HL-60 (cell line): ENCODE measurements around the gene PRPF6. TPM values are rescaled to one million over a fixed set of nuclear protein-coding genes. Genes with fewer than 3 reads are reported as not detected.

ENCODE experiments used
- DNase-seq, 2 experiments: peaks; one replicate each; pipeline ENCODE4 v3.0.0-alpha.2; 2010 to 2020; ENCODE audit warnings: low read depth in 1 of 2, low spot score in 1 of 2
- H3K27ac ChIP-seq: fragments of 250-450 bp; sonication (Bioruptor Pico); replicated peaks from 2 replicates; pipeline ENCODE4 v1.5.1; 2020; ENCODE audit warnings: mild to moderate bottlenecking, moderate library complexity
- H3K27me3 ChIP-seq: fragments of 250-450 bp; sonication (Bioruptor Pico); 2 replicates; pipeline ENCODE4 v1.5.1; 2021; ENCODE audit warnings: mild to moderate bottlenecking, moderate library complexity; ENCODE audit not compliant: insufficient read depth, poor library complexity, severe bottlenecking
- H3K4me3 ChIP-seq: replicated peaks from 2 replicates; pipeline ENCODE4 v1.5.1; 2011; ENCODE audit warnings: mild to moderate bottlenecking, control low read depth, low read length; ENCODE audit not compliant: insufficient read depth
- GABPA ChIP-seq: IDR thresholded peaks from 2 replicates; pipeline ENCODE4 v1.6.1; 2012; ENCODE audit warnings: low read depth
- POLR2AphosphoS5 ChIP-seq: IDR thresholded peaks from 2 replicates; pipeline ENCODE4 v1.6.1; 2012; ENCODE audit warnings: low read depth
- REST ChIP-seq: IDR thresholded peaks from 2 replicates; pipeline ENCODE4 v1.6.1; 2012; ENCODE audit warnings: low read depth; ENCODE audit not compliant: insufficient replicate concordance
- SPI1 ChIP-seq: IDR thresholded peaks from 2 replicates; pipeline ENCODE4 v1.6.1; 2012; ENCODE audit warnings: low read depth, mild to moderate bottlenecking, borderline replicate concordance
- microRNA-seq: library from miRNA; unstranded; fragments of <30 nt; microRNA quantifications from one replicate; pipeline ENCODE4, GENCODE V29; 2018
- TF ChIP-seq, protein P1 (sequence below): IDR thresholded peaks from one replicate; pipeline ENCODE4 v1.5.1; 2011; ENCODE audit warnings: low read length, control low read depth, inconsistent platforms; ENCODE audit not compliant: insufficient read depth

The PRPF6 gene

DNA sequence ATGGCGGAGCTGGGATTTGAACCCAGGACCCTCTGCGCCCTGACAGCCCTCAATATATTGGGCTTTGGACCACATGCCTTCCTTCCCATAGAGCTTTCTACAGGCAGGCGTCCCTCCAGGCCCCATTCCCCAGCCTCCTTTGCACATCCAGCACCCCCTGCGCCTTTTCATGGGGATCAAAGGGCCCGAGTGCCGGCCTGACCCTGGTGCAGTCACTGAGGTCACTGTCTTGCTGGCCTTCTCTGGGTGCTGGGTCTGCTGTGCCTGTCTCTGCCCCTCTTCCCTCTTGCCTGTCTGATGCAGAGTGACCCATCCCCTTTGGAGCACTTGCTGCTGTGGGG, 100.7 kb downstream of the PRPF6 start:
- no peak for DNase-seq
- Histone ChIP-seq H3K4me3 (no peak overlapping the region), H3K27me3 (no peaks in the 10 kb centered on the region), H3K27ac (peak overlapping the region; percentile 95)
- no peak for TF ChIP-seq SPI1
- TF ChIP-seq POLR2AphosphoS5: no peak
- TF ChIP-seq, protein P1, sequence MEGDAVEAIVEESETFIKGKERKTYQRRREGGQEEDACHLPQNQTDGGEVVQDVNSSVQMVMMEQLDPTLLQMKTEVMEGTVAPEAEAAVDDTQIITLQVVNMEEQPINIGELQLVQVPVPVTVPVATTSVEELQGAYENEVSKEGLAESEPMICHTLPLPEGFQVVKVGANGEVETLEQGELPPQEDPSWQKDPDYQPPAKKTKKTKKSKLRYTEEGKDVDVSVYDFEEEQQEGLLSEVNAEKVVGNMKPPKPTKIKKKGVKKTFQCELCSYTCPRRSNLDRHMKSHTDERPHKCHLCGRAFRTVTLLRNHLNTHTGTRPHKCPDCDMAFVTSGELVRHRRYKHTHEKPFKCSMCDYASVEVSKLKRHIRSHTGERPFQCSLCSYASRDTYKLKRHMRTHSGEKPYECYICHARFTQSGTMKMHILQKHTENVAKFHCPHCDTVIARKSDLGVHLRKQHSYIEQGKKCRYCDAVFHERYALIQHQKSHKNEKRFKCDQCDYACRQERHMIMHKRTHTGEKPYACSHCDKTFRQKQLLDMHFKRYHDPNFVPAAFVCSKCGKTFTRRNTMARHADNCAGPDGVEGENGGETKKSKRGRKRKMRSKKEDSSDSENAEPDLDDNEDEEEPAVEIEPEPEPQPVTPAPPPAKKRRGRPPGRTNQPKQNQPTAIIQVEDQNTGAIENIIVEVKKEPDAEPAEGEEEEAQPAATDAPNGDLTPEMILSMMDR: no peak
- no peak for TF ChIP-seq GABPA
- no peak for TF ChIP-seq REST

- peak overlapping the region; percentile 95 for H3K27ac ChIP-seq
- TF ChIP-seq SPI1: no peak
- TF ChIP-seq REST: no peak
- no peak for TF ChIP-seq POLR2AphosphoS5
- DNase-seq: peak in 1 of 2 experiments; percentile 48
- no peaks in the 10 kb centered on the region for H3K27me3 ChIP-seq
- H3K4me3 ChIP-seq: no peak overlapping the region
Measured at GRCh38 chr20:64082126-64082731, 101.3 kb downstream of the PRPF6 start.

Small RNA genes lying within 50 kb of the gene (microRNA-seq; reads per million reads assigned to microRNA genes)
- gene MIR1914 (not detected), gene MIR647 (not detected), gene MIR6813 (not detected)
